ENCODE results near the gene TMEM218.

TMEM218 gene

GRCh38 chr11:125081098-125081798, 30.2 kb downstream of the TMEM218 start:
- no peaks in the 10 kb centered on the region; the same call in 1 of the 2 replicates for H3K4me1 ChIP-seq (ENCODE audit: control insufficient read depth, insufficient read depth, low read length)
- H3K4me3 ChIP-seq (ENCODE audit: low read depth, low read length) = no peak overlapping the region
- H3K9ac ChIP-seq (ENCODE audit: low read depth, low read length) = no peak overlapping the region
- H3K9me3 ChIP-seq (ENCODE audit: control insufficient read depth, insufficient read depth, low read length) = no peaks in the 10 kb centered on the region
- H3K27me3 ChIP-seq (ENCODE audit: control insufficient read depth, insufficient read depth, low read length) = no peaks in the 10 kb centered on the region
- no peaks in the 10 kb centered on the region for H3K36me3 ChIP-seq (ENCODE audit: control insufficient read depth, insufficient read depth, low read length)
- H3K27ac ChIP-seq (ENCODE audit: low read depth, low read length) = no peak overlapping the region

- H3K27ac ChIP-seq (ENCODE audit: low read depth, low read length) = no peak overlapping the region
- H3K9me3 ChIP-seq (ENCODE audit: control insufficient read depth, insufficient read depth, low read length) = no peaks in the 10 kb centered on the region
- no peak overlapping the region for H3K4me3 ChIP-seq (ENCODE audit: low read depth, low read length)
- H3K27me3 ChIP-seq (ENCODE audit: control insufficient read depth, insufficient read depth, low read length) = no peaks in the 10 kb centered on the region
- no peaks in the 10 kb centered on the region for H3K36me3 ChIP-seq (ENCODE audit: control insufficient read depth, insufficient read depth, low read length)
- no peaks in the 10 kb centered on the region; the same call in 1 of the 2 replicates for H3K4me1 ChIP-seq (ENCODE audit: control insufficient read depth, insufficient read depth, low read length)
- H3K9ac ChIP-seq (ENCODE audit: low read depth, low read length) = no peak overlapping the region
These were observed 30.9 kb downstream of the TMEM218 start for GRCh38 chr11:125080531-125080911.

GRCh38 chr11:125079878-125080530, 31.4 kb downstream of the TMEM218 start:
- Histone ChIP-seq H3K4me1 (ENCODE audit: control insufficient read depth, insufficient read depth, low read length) (no peaks in the 10 kb centered on the region; the same call in 1 of the 2 replicates), H3K36me3 (ENCODE audit: control insufficient read depth, insufficient read depth, low read length) (no peaks in the 10 kb centered on the region), H3K27me3 (ENCODE audit: control insufficient read depth, insufficient read depth, low read length) (no peaks in the 10 kb centered on the region), H3K27ac (ENCODE audit: low read depth, low read length) (no peak overlapping the region), H3K4me3 (ENCODE audit: low read depth, low read length) (no peak overlapping the region), H3K9ac (ENCODE audit: low read depth, low read length) (no peak overlapping the region), H3K9me3 (ENCODE audit: control insufficient read depth, insufficient read depth, low read length) (no peaks in the 10 kb centered on the region)

GRCh38 chr11:125079151-125079877, 32.1 kb downstream of the TMEM218 start:
- no peaks in the 10 kb centered on the region for H3K36me3 ChIP-seq (ENCODE audit: control insufficient read depth, insufficient read depth, low read length)
- no peaks in the 10 kb centered on the region; the same call in 1 of the 2 replicates for H3K4me1 ChIP-seq (ENCODE audit: control insufficient read depth, insufficient read depth, low read length)
- H3K27me3 ChIP-seq (ENCODE audit: control insufficient read depth, insufficient read depth, low read length) = no peaks in the 10 kb centered on the region
- no peaks in the 10 kb centered on the region for H3K9me3 ChIP-seq (ENCODE audit: control insufficient read depth, insufficient read depth, low read length)
- H3K27ac ChIP-seq (ENCODE audit: low read depth, low read length) = no peak overlapping the region
- H3K4me3 ChIP-seq (ENCODE audit: low read depth, low read length) = no peak overlapping the region
- no peak overlapping the region for H3K9ac ChIP-seq (ENCODE audit: low read depth, low read length)

GRCh38 chr11:125078516-125079140, 32.8 kb downstream of the TMEM218 start:
- Histone ChIP-seq H3K27ac (ENCODE audit: low read depth, low read length) (no peak overlapping the region), H3K36me3 (ENCODE audit: control insufficient read depth, insufficient read depth, low read length) (no peaks in the 10 kb centered on the region), H3K4me1 (ENCODE audit: control insufficient read depth, insufficient read depth, low read length) (no peaks in the 10 kb centered on the region; the same call in 1 of the 2 replicates), H3K4me3 (ENCODE audit: low read depth, low read length) (no peak overlapping the region), H3K9ac (ENCODE audit: low read depth, low read length) (no peak overlapping the region), H3K9me3 (ENCODE audit: control insufficient read depth, insufficient read depth, low read length) (no peaks in the 10 kb centered on the region), H3K27me3 (ENCODE audit: control insufficient read depth, insufficient read depth, low read length) (no peaks in the 10 kb centered on the region)

GRCh38 chr11:125078016-125078415, 33.4 kb downstream of the TMEM218 start:
- Histone ChIP-seq H3K9me3 (ENCODE audit: control insufficient read depth, insufficient read depth, low read length) (no peaks in the 10 kb centered on the region), H3K27me3 (ENCODE audit: control insufficient read depth, insufficient read depth, low read length) (no peaks in the 10 kb centered on the region), H3K27ac (ENCODE audit: low read depth, low read length) (no peak overlapping the region), H3K4me3 (ENCODE audit: low read depth, low read length) (no peak overlapping the region), H3K36me3 (ENCODE audit: control insufficient read depth, insufficient read depth, low read length) (no peaks in the 10 kb centered on the region), H3K4me1 (ENCODE audit: control insufficient read depth, insufficient read depth, low read length) (no peaks in the 10 kb centered on the region; the same call in 1 of the 2 replicates), H3K9ac (ENCODE audit: low read depth, low read length) (no peak overlapping the region)

- H3K9me3 ChIP-seq (ENCODE audit: control insufficient read depth, insufficient read depth, low read length) = no peaks in the 10 kb centered on the region
- H3K27ac ChIP-seq (ENCODE audit: low read depth, low read length) = no peak overlapping the region
- H3K27me3 ChIP-seq (ENCODE audit: control insufficient read depth, insufficient read depth, low read length) = no peaks in the 10 kb centered on the region
- H3K4me3 ChIP-seq (ENCODE audit: low read depth, low read length) = no peak overlapping the region
- no peaks in the 10 kb centered on the region; the same call in 1 of the 2 replicates for H3K4me1 ChIP-seq (ENCODE audit: control insufficient read depth, insufficient read depth, low read length)
- no peaks in the 10 kb centered on the region for H3K36me3 ChIP-seq (ENCODE audit: control insufficient read depth, insufficient read depth, low read length)
- no peak overlapping the region for H3K9ac ChIP-seq (ENCODE audit: low read depth, low read length)
These were observed 35.0 kb downstream of the TMEM218 start for GRCh38 chr11:125076378-125076945.

GRCh38 chr11:125075900-125076317, 35.5 kb downstream of the TMEM218 start:
- H3K9me3 ChIP-seq (ENCODE audit: control insufficient read depth, insufficient read depth, low read length) = no peaks in the 10 kb centered on the region
- H3K4me3 ChIP-seq (ENCODE audit: low read depth, low read length) = no peak overlapping the region
- H3K36me3 ChIP-seq (ENCODE audit: control insufficient read depth, insufficient read depth, low read length) = no peaks in the 10 kb centered on the region
- no peak overlapping the region for H3K27ac ChIP-seq (ENCODE audit: low read depth, low read length)
- no peaks in the 10 kb centered on the region; the same call in 1 of the 2 replicates for H3K4me1 ChIP-seq (ENCODE audit: control insufficient read depth, insufficient read depth, low read length)
- H3K9ac ChIP-seq (ENCODE audit: low read depth, low read length) = no peak overlapping the region
- H3K27me3 ChIP-seq (ENCODE audit: control insufficient read depth, insufficient read depth, low read length) = no peaks in the 10 kb centered on the region

- Histone ChIP-seq H3K4me1 (ENCODE audit: control insufficient read depth, insufficient read depth, low read length) (no peaks in the 10 kb centered on the region), H3K9ac (ENCODE audit: low read depth, low read length) (no peak overlapping the region), H3K4me3 (ENCODE audit: low read depth, low read length) (no peak overlapping the region), H3K9me3 (ENCODE audit: control insufficient read depth, insufficient read depth, low read length) (no peaks in the 10 kb centered on the region), H3K27ac (ENCODE audit: low read depth, low read length) (no peak overlapping the region), H3K27me3 (ENCODE audit: control insufficient read depth, insufficient read depth, low read length) (no peaks in the 10 kb centered on the region), H3K36me3 (ENCODE audit: control insufficient read depth, insufficient read depth, low read length) (no peaks in the 10 kb centered on the region)
These were observed 36.2 kb downstream of the TMEM218 start for GRCh38 chr11:125075242-125075625.

- Histone ChIP-seq H3K9me3 (ENCODE audit: control insufficient read depth, insufficient read depth, low read length) (no peaks in the 10 kb centered on the region), H3K27me3 (ENCODE audit: control insufficient read depth, insufficient read depth, low read length) (no peaks in the 10 kb centered on the region), H3K9ac (ENCODE audit: low read depth, low read length) (no peak overlapping the region), H3K4me1 (ENCODE audit: control insufficient read depth, insufficient read depth, low read length) (no peaks in the 10 kb centered on the region), H3K27ac (ENCODE audit: low read depth, low read length) (no peak overlapping the region), H3K36me3 (ENCODE audit: control insufficient read depth, insufficient read depth, low read length) (no peaks in the 10 kb centered on the region), H3K4me3 (ENCODE audit: low read depth, low read length) (no peak overlapping the region)
These were observed 36.8 kb downstream of the TMEM218 start for GRCh38 chr11:125074511-125075241.

Data from HUES48 (cell line).